ENCODE measurements around the gene NFAT5. TPM values are rescaled to one million over a fixed set of nuclear protein-coding genes. Genes with fewer than 3 reads are reported as not detected.

The NFAT5 gene
- total RNA-seq, 8 experiments from 2014 or later, result 8.1 to 68.6 (median 19.1) TPM

- ATAC-seq (replicated peaks in 6 of 8), result no peak
- WGBS, 10 experiments, result 76 to 100% (median 83%) methylated on average over 1 to 5 of the region's 5 CpGs; no CpG with 5 or more reads in 5 of the 10 experiments
- Histone ChIP-seq H3K4me3 (no peak overlapping the region), H3K27ac (no peak overlapping the region), H3K4me1 (replicated peaks in 1 of 2) (no peaks in the 10 kb centered on the region)
- in situ Hi-C loops (cut with MboI; ENCODE audit: low pct_unique_long_range_greater_than_20kb in 2 of 9, low sequenced_read_pairs in 9 of 9, unreplicated experiment in 9 of 9), result no loop called here
Observed at GRCh38 chr16:69647020-69647419, 81.3 kb downstream of the NFAT5 start.

GRCh38 chr16:69651217-69651616, 85.5 kb downstream of the NFAT5 start:
- no peak overlapping the region for H3K27ac ChIP-seq
- 93 to 100% (median 100%) methylated on average over 1 to 2 of the region's 2 CpGs; no CpG with 5 or more reads in 1 of the 10 experiments for whole genome bisulfite sequencing, 10 experiments
- no peak for ATAC-seq (replicated peaks in 6 of 8)
- in situ Hi-C loops (cut with MboI; ENCODE audit: low pct_unique_long_range_greater_than_20kb in 2 of 9, low sequenced_read_pairs in 9 of 9, unreplicated experiment in 9 of 9), result no loop called here
- no peaks in the 10 kb centered on the region for H3K4me1 ChIP-seq (replicated peaks in 1 of 2)
- H3K4me3 ChIP-seq, result no peak overlapping the region

- in situ Hi-C loops (cut with MboI; ENCODE audit: low pct_unique_long_range_greater_than_20kb in 2 of 9, low sequenced_read_pairs in 9 of 9, unreplicated experiment in 9 of 9), result no loop called here
- no peaks in the 10 kb centered on the region for H3K4me1 ChIP-seq (replicated peaks in 1 of 2)
- no peak overlapping the region for H3K4me3 ChIP-seq
- no peak for ATAC-seq (replicated peaks in 6 of 8)
- whole genome bisulfite sequencing, 10 experiments, result 86 to 100% (median 100%) methylated on average over 1 to 3 of the region's 3 CpGs; no CpG with 5 or more reads in 2 of the 10 experiments
- no peak overlapping the region for H3K27ac ChIP-seq
Observed at GRCh38 chr16:69654280-69654931, 88.6 kb downstream of the NFAT5 start.

- no peaks in the 10 kb centered on the region for H3K4me1 ChIP-seq (replicated peaks in 1 of 2)
- no peak for ATAC-seq (replicated peaks in 6 of 8)
- 80 to 100% (median 100%) methylated on average over 1 to 4 of the region's 4 CpGs; no CpG with 5 or more reads in 2 of the 10 experiments for WGBS, 10 experiments
- in situ Hi-C loops (cut with MboI; ENCODE audit: low pct_unique_long_range_greater_than_20kb in 2 of 9, low sequenced_read_pairs in 9 of 9, unreplicated experiment in 9 of 9), result no loop called here
- no peak overlapping the region for H3K4me3 ChIP-seq
- no peak overlapping the region for H3K27ac ChIP-seq
Observed at GRCh38 chr16:69660166-69660565, 94.4 kb downstream of the NFAT5 start.

- H3K4me3 ChIP-seq, result no peak overlapping the region
- H3K27ac ChIP-seq, result no peak overlapping the region
- in situ Hi-C loops (cut with MboI; ENCODE audit: low pct_unique_long_range_greater_than_20kb in 2 of 9, low sequenced_read_pairs in 9 of 9, unreplicated experiment in 9 of 9), result no loop called here
- ATAC-seq (replicated peaks in 6 of 8), result no peak
- 86 to 100% (median 100%) methylated on average over 1 of the region's 1 CpG for WGBS, 10 experiments
- H3K4me1 ChIP-seq (replicated peaks in 1 of 2), result no peaks in the 10 kb centered on the region
Observed at GRCh38 chr16:69662901-69663300, 97.1 kb downstream of the NFAT5 start.

GRCh38 chr16:69663846-69664245, 98.1 kb downstream of the NFAT5 start:
- H3K27ac ChIP-seq, result no peak overlapping the region
- no peak overlapping the region for H3K4me3 ChIP-seq
- ATAC-seq (replicated peaks in 6 of 8), result no peak
- in situ Hi-C loops (cut with MboI; ENCODE audit: low pct_unique_long_range_greater_than_20kb in 2 of 9, low sequenced_read_pairs in 9 of 9, unreplicated experiment in 9 of 9), result no loop called here
- no peaks in the 10 kb centered on the region for H3K4me1 ChIP-seq (replicated peaks in 1 of 2)

GRCh38 chr16:69669577-69669976, 103.8 kb downstream of the NFAT5 start:
- Histone ChIP-seq H3K27ac (no peak overlapping the region), H3K4me3 (no peak overlapping the region), H3K4me1 (replicated peaks in 1 of 2) (no peaks in the 10 kb centered on the region)
- in situ Hi-C loops (cut with MboI; ENCODE audit: low pct_unique_long_range_greater_than_20kb in 2 of 9, low sequenced_read_pairs in 9 of 9, unreplicated experiment in 9 of 9), result no loop called here
- no peak for ATAC-seq (replicated peaks in 6 of 8)
- WGBS, 10 experiments, result 0 to 100% (median 67%) methylated on average over 1 of the region's 1 CpG

GRCh38 chr16:69672315-69672997, 106.7 kb downstream of the NFAT5 start:
- no peak overlapping the region for H3K4me3 ChIP-seq
- no peak overlapping the region for H3K27ac ChIP-seq
- WGBS, 10 experiments, result 80 to 100% (median 100%) methylated on average over 1 to 2 of the region's 2 CpGs; no CpG with 5 or more reads in 1 of the 10 experiments
- no peaks in the 10 kb centered on the region for H3K4me1 ChIP-seq (replicated peaks in 1 of 2)
- no peak for ATAC-seq (replicated peaks in 6 of 8)
- in situ Hi-C loops (cut with MboI; ENCODE audit: low pct_unique_long_range_greater_than_20kb in 2 of 9, low sequenced_read_pairs in 9 of 9, unreplicated experiment in 9 of 9), result no loop called here

- no peak for ATAC-seq (replicated peaks in 6 of 8)
- Histone ChIP-seq H3K27ac (no peak overlapping the region), H3K4me3 (no peak overlapping the region), H3K4me1 (replicated peaks in 1 of 2) (no peaks in the 10 kb centered on the region)
- WGBS, 10 experiments, result 8 to 100% (median 90%) methylated on average over 1 to 3 of the region's 3 CpGs
- in situ Hi-C loops (cut with MboI; ENCODE audit: low pct_unique_long_range_greater_than_20kb in 2 of 9, low sequenced_read_pairs in 9 of 9, unreplicated experiment in 9 of 9), result no loop called here
Observed at GRCh38 chr16:69672998-69673713, 107.4 kb downstream of the NFAT5 start.

- Histone ChIP-seq H3K4me1 (replicated peaks in 1 of 2) (no peaks in the 10 kb centered on the region), H3K27ac (no peak overlapping the region), H3K4me3 (no peak overlapping the region)
- in situ Hi-C loops (cut with MboI; ENCODE audit: low pct_unique_long_range_greater_than_20kb in 2 of 9, low sequenced_read_pairs in 9 of 9, unreplicated experiment in 9 of 9), result no loop called here
- no peak for ATAC-seq (replicated peaks in 6 of 8)
Observed at GRCh38 chr16:69680358-69680757, 114.6 kb downstream of the NFAT5 start.

- ATAC-seq (replicated peaks in 6 of 8), result no peak
- Histone ChIP-seq H3K4me1 (replicated peaks in 1 of 2) (no peaks in the 10 kb centered on the region), H3K4me3 (no peak overlapping the region), H3K27ac (no peak overlapping the region)
- in situ Hi-C loops (cut with MboI; ENCODE audit: low pct_unique_long_range_greater_than_20kb in 2 of 9, low sequenced_read_pairs in 9 of 9, unreplicated experiment in 9 of 9), result no loop called here
- 88 to 100% (median 100%) methylated on average over 1 to 2 of the region's 2 CpGs; no CpG with 5 or more reads in 7 of the 10 experiments for WGBS, 10 experiments
Observed at GRCh38 chr16:69688589-69688988, 122.8 kb downstream of the NFAT5 start.

GRCh38 chr16:69691980-69692911, 126.5 kb downstream of the NFAT5 start:
- no peak overlapping the region for H3K4me3 ChIP-seq
- H3K4me1 ChIP-seq (replicated peaks in 1 of 2), result no peaks in the 10 kb centered on the region
- no peak overlapping the region for H3K27ac ChIP-seq
- WGBS, 10 experiments, result 67 to 100% (median 93%) methylated on average over 1 to 4 of the region's 4 CpGs; no CpG with 5 or more reads in 2 of the 10 experiments
- ATAC-seq (replicated peaks in 6 of 8), result peak in 2 of 8 experiments; percentile 71 to 83
- in situ Hi-C loops (cut with MboI; ENCODE audit: low pct_unique_long_range_greater_than_20kb in 2 of 9, low sequenced_read_pairs in 9 of 9, unreplicated experiment in 9 of 9), result no loop called here

GRCh38 chr16:69693916-69694315, 128.2 kb downstream of the NFAT5 start:
- H3K4me3 ChIP-seq, result no peak overlapping the region
- 100% methylated on average over 1 to 2 of the region's 2 CpGs; no CpG with 5 or more reads in 5 of the 10 experiments for WGBS, 10 experiments
- in situ Hi-C loops (cut with MboI; ENCODE audit: low pct_unique_long_range_greater_than_20kb in 2 of 9, low sequenced_read_pairs in 9 of 9, unreplicated experiment in 9 of 9), result no loop called here
- no peak for ATAC-seq (replicated peaks in 6 of 8)
- H3K4me1 ChIP-seq (replicated peaks in 1 of 2), result no peaks in the 10 kb centered on the region
- H3K27ac ChIP-seq, result no peak overlapping the region

All from motor neuron (in vitro differentiated cells).